HL-60 (cell line): ENCODE measurements around the gene RTN4RL2.

Experiments used
- POLR2AphosphoS5 ChIP-seq: IDR thresholded peaks from 2 replicates; pipeline ENCODE4 v1.6.1; 2012; ENCODE audit warnings: low read depth
- TF ChIP-seq, protein P1 (sequence below): IDR thresholded peaks from 2 replicates; pipeline ENCODE4 v1.6.1; 2012; ENCODE audit warnings: low read depth; ENCODE audit not compliant: insufficient replicate concordance

DNA sequence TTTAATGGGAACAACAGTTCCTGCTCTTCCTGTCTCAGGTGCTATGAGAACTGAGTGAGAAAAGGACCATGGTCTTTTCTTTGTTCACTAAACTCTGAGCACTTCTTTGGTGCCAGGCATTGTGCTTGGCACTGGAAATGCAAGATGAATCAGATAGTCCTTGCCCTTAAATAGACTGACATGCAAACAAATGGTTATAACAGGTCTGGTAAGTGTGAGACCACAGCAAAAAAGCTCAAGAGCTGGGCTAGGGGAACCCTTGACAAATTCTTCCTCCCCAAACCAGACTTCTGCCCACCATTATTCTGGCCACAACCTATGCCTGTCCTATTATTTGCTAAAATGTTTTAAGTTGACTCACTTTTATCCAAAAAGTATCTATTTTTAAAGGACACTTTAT lies 38.5 kb upstream of the RTN4RL2 start:
- TF ChIP-seq, protein P1, sequence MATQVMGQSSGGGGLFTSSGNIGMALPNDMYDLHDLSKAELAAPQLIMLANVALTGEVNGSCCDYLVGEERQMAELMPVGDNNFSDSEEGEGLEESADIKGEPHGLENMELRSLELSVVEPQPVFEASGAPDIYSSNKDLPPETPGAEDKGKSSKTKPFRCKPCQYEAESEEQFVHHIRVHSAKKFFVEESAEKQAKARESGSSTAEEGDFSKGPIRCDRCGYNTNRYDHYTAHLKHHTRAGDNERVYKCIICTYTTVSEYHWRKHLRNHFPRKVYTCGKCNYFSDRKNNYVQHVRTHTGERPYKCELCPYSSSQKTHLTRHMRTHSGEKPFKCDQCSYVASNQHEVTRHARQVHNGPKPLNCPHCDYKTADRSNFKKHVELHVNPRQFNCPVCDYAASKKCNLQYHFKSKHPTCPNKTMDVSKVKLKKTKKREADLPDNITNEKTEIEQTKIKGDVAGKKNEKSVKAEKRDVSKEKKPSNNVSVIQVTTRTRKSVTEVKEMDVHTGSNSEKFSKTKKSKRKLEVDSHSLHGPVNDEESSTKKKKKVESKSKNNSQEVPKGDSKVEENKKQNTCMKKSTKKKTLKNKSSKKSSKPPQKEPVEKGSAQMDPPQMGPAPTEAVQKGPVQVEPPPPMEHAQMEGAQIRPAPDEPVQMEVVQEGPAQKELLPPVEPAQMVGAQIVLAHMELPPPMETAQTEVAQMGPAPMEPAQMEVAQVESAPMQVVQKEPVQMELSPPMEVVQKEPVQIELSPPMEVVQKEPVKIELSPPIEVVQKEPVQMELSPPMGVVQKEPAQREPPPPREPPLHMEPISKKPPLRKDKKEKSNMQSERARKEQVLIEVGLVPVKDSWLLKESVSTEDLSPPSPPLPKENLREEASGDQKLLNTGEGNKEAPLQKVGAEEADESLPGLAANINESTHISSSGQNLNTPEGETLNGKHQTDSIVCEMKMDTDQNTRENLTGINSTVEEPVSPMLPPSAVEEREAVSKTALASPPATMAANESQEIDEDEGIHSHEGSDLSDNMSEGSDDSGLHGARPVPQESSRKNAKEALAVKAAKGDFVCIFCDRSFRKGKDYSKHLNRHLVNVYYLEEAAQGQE: no peak
- no peak for TF ChIP-seq POLR2AphosphoS5
